DOHH2 (cell line): ENCODE results near the gene CCDC88B.

ENCODE experiments used
- EZH2phosphoT487 ChIP-seq: fragments of 200-600 bp; sonication (generic); IDR thresholded peaks from 2 replicates; pipeline ENCODE4 v1.6.1; 2017; ENCODE audit warnings: borderline replicate concordance, mild to moderate bottlenecking, antibody characterized with exemption, low read length, moderate library complexity, mixed read lengths
- TF ChIP-seq, protein P1 (sequence below): fragments of 200-600 bp; sonication (generic); IDR thresholded peaks from one replicate; pipeline ENCODE4 v1.5.1; 2014; ENCODE audit warnings: antibody characterized with exemption, mild to moderate bottlenecking, low read depth, low read length; ENCODE audit not compliant: poor library complexity, severe bottlenecking

DNA sequence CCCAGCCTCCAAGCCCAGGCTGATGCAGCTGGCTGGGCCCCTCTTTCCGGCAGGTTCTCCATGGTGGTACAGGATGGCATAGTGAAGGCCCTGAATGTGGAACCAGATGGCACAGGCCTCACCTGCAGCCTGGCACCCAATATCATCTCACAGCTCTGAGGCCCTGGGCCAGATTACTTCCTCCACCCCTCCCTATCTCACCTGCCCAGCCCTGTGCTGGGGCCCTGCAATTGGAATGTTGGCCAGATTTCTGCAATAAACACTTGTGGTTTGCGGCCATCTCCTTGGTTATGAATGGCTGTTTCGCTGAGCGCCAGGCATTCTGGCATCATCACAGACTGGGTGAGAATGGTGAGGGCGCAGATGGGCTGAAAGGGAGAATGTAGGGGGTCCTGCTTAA, 18.5 kb upstream of the CCDC88B start:
- TF ChIP-seq, protein P1, sequence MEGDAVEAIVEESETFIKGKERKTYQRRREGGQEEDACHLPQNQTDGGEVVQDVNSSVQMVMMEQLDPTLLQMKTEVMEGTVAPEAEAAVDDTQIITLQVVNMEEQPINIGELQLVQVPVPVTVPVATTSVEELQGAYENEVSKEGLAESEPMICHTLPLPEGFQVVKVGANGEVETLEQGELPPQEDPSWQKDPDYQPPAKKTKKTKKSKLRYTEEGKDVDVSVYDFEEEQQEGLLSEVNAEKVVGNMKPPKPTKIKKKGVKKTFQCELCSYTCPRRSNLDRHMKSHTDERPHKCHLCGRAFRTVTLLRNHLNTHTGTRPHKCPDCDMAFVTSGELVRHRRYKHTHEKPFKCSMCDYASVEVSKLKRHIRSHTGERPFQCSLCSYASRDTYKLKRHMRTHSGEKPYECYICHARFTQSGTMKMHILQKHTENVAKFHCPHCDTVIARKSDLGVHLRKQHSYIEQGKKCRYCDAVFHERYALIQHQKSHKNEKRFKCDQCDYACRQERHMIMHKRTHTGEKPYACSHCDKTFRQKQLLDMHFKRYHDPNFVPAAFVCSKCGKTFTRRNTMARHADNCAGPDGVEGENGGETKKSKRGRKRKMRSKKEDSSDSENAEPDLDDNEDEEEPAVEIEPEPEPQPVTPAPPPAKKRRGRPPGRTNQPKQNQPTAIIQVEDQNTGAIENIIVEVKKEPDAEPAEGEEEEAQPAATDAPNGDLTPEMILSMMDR = no peak
- no peak for TF ChIP-seq EZH2phosphoT487
